Natural killer cell (primary cell): ENCODE measurements around the gene LTBP3. TPM values are rescaled to one million over a fixed set of nuclear protein-coding genes. Genes with fewer than 3 reads are reported as not detected.
A peak's percentile ranks its signal among the peaks of the same experiment; 100 is the strongest.

Source experiments
- ATAC-seq, 3 donors: fragments of 150-1000 bp in 2 of 3; fragments of 200-7000 bp in 1 of 3; cut with Tn5 transposase; 1 replicate in 1 of 3; 2 replicates in 2 of 3; pipeline ENCODE4 v1.10.0; 2021; ENCODE audit warnings: mild to moderate bottlenecking in 2 of 3, moderate library complexity in 2 of 3
- DNase-seq, 2 donors: peaks; one replicate each; pipeline versions ENCODE4 v3.0.0 to v3.0.0-alpha.2; 2013 to 2021; ENCODE audit warnings: mixed read lengths in 1 of 2
- H3K27ac ChIP-seq: one replicate; pipeline ENCODE4 v1.5.1; 2013; ENCODE audit warnings: mild to moderate bottlenecking, low read length
- H3K27me3 ChIP-seq: one replicate; pipeline ENCODE4 v1.6.1; 2013; ENCODE audit warnings: low read length; ENCODE audit not compliant: control insufficient read depth, insufficient read depth
- H3K36me3 ChIP-seq: one replicate; pipeline ENCODE4 v1.6.1; 2013; ENCODE audit warnings: low read length; ENCODE audit not compliant: control insufficient read depth, insufficient read depth
- H3K4me1 ChIP-seq: one replicate; pipeline ENCODE4 v1.6.1; 2013; ENCODE audit warnings: low read length; ENCODE audit not compliant: control insufficient read depth, insufficient read depth
- H3K4me3 ChIP-seq: one replicate; pipeline ENCODE4 v1.5.1; 2013; ENCODE audit warnings: low read length
- H3K9me3 ChIP-seq: one replicate; pipeline ENCODE4 v1.6.1; 2013; ENCODE audit warnings: low read length; ENCODE audit not compliant: control insufficient read depth, insufficient read depth
- H3K27ac Mint-ChIP-seq, 2 donors: one replicate each; pipeline ENCODE4 v1.8.0; 2022; ENCODE audit warnings: mild to moderate bottlenecking in 2 of 2, mixed read lengths in 2 of 2, moderate library complexity in 1 of 2
- H3K27me3 Mint-ChIP-seq, 2 donors: one replicate each; pipeline ENCODE4 v1.8.0; 2022; ENCODE audit warnings: low read depth in 2 of 2, mixed read lengths in 2 of 2
- H3K36me3 Mint-ChIP-seq: one replicate; pipeline ENCODE4 v1.8.0; 2022; ENCODE audit warnings: mixed read lengths
- H3K4me1 Mint-ChIP-seq, 2 donors: one replicate each; pipeline ENCODE4 v1.8.0; 2022; ENCODE audit warnings: mixed read lengths in 2 of 2
- H3K4me3 Mint-ChIP-seq: one replicate; pipeline ENCODE4 v1.8.0; 2022; ENCODE audit warnings: mild to moderate bottlenecking, moderate library complexity, mixed read lengths
- H3K9me3 Mint-ChIP-seq, 2 donors: one replicate each; pipeline ENCODE4 v1.8.0; 2022; ENCODE audit warnings: mixed read lengths in 2 of 2
- WGBS: methylation state at CpG from one replicate; pipeline ENCODE4 v1.1.7; 2013; ENCODE audit warnings: missing lambda C conversion rate; ENCODE audit not compliant: insufficient coverage; 5-methylcytosine and 5-hydroxymethylcytosine counted together
- intact Hi-C: fragments of 100-400 bp; cut with micrococcal nuclease; formaldehyde crosslinking; loops from one replicate; pipeline ENCODE4 v1.14.2; 2022
- total RNA-seq, 4 donors: library from RNA; stranded (reverse); fragments of 120-200 nt in 1 of 4; gene quantifications; one replicate each; pipeline versions ENCODE4 v1.2.3 to v1.2.4, GENCODE V29; 2013 to 2022
- TF ChIP-seq, protein P1 (sequence below): fragments of 200-600 bp; IDR thresholded peaks from one replicate; pipeline ENCODE4 v1.8.0; 2022; ENCODE audit warnings: antibody characterized with exemption

LTBP3 gene
- total RNA-seq, 3 donors from 2014 or later (not counting 1 experiment from before 2014, with no cell fraction given), result 121 to 155 (median 140) TPM

DNA sequence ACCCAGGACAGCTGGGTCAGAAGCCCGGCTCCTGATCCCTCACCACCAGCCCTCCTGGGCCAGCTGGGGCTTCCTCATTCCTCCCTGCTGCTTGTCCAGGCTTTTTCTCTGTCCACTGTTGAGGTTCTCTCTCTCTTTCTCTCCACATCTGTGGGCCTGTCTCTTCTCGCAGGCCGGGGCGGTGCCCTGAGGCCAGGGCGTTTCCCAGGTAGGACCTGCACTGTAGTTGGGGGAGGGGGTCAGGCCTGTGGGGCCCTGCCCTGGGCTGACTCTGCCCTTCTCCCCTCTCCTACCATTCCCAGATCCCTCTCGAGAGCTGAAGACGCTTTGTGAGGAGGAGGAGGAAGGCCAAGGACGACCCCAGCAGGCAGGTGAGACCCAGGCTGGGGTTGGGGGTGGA is 22.6 kb upstream of the LTBP3 start:
- Histone ChIP-seq H3K27me3 (no peaks in the 10 kb centered on the region), H3K4me3 (no peak overlapping the region), H3K27ac (no peak overlapping the region), H3K36me3 (peaks cover 48% of the 10 kb centered on the region), H3K9me3 (no peaks in the 10 kb centered on the region), H3K4me1 (peaks cover 30% of the 10 kb centered on the region)
- TF ChIP-seq, protein P1, sequence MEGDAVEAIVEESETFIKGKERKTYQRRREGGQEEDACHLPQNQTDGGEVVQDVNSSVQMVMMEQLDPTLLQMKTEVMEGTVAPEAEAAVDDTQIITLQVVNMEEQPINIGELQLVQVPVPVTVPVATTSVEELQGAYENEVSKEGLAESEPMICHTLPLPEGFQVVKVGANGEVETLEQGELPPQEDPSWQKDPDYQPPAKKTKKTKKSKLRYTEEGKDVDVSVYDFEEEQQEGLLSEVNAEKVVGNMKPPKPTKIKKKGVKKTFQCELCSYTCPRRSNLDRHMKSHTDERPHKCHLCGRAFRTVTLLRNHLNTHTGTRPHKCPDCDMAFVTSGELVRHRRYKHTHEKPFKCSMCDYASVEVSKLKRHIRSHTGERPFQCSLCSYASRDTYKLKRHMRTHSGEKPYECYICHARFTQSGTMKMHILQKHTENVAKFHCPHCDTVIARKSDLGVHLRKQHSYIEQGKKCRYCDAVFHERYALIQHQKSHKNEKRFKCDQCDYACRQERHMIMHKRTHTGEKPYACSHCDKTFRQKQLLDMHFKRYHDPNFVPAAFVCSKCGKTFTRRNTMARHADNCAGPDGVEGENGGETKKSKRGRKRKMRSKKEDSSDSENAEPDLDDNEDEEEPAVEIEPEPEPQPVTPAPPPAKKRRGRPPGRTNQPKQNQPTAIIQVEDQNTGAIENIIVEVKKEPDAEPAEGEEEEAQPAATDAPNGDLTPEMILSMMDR, result no peak
- DNase-seq (no peak), ATAC-seq (no peak)
- Mint-ChIP-seq H3K27me3 (no peaks in the 10 kb centered on the region), H3K4me3 (no peak overlapping the region), H3K36me3 (no peaks in the 10 kb centered on the region), H3K27ac (peak overlapping the region in 1 of 2 donors; percentile 30), H3K4me1 (peaks cover 24 to 57% of the 10 kb centered on the region in 2 donors), H3K9me3 (no peaks in the 10 kb centered on the region)
- intact Hi-C loops, result loop anchor here (10.0 kb wide), 1 partner anchor 216 kb away; no protein-coding TSS in a partner anchor
- 89% methylated on average over 3 of the region's 8 CpGs for WGBS

DNA sequence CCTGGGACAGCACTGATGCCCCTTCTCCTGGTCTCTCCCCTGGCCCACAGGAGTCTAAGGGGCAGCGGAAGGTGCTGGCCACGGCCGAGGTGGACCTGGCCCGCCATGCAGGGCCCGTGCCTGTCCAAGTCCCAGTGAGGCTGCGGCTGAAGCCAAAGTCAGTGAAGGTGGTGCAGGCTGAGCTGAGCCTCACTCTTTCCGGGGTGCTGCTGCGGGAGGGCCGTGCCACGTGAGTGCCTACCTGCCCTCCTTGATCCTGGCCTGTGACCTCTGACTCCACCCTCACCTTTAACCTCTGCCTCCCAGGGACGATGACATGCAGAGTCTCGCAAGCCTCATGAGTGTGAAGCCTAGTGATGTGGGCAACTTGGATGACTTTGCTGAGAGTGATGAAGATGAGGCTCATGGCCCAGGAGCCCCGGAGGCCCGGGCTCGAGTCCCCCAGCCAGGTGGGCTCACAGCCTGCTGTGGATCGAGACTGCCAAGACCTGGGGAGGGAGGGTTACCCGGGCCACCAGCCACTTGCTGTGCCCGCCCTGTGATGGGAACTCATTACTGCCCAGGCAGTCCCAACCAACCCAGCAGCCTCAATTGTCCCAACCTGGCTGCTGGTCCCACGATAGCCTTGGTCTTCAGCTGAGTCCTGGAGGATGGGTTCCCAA is 22.0 kb upstream of the LTBP3 start:
- ATAC-seq (no peak), DNase-seq (no peak)
- H3K4me1 ChIP-seq, result peaks cover 35% of the 10 kb centered on the region
- Mint-ChIP-seq H3K36me3 (no peaks in the 10 kb centered on the region), H3K9me3 (no peaks in the 10 kb centered on the region), H3K27me3 (no peaks in the 10 kb centered on the region), H3K4me3 (no peak overlapping the region), H3K27ac (peak overlapping the region; percentile 14 to 30), H3K4me1 (peaks cover 30 to 62% of the 10 kb centered on the region in 2 donors)
- TF ChIP-seq, protein P1, result no peak
- H3K36me3 ChIP-seq, result peaks cover 43% of the 10 kb centered on the region
- H3K9me3 ChIP-seq, result no peaks in the 10 kb centered on the region
- 94% methylated on average over 19 of the region's 19 CpGs for WGBS
- no peak overlapping the region for H3K27ac ChIP-seq
- no peak overlapping the region for H3K4me3 ChIP-seq
- no peaks in the 10 kb centered on the region for H3K27me3 ChIP-seq
- intact Hi-C loops, result loop anchor here (10.0 kb wide), 1 partner anchor 215 kb away; no protein-coding TSS in a partner anchor

DNA sequence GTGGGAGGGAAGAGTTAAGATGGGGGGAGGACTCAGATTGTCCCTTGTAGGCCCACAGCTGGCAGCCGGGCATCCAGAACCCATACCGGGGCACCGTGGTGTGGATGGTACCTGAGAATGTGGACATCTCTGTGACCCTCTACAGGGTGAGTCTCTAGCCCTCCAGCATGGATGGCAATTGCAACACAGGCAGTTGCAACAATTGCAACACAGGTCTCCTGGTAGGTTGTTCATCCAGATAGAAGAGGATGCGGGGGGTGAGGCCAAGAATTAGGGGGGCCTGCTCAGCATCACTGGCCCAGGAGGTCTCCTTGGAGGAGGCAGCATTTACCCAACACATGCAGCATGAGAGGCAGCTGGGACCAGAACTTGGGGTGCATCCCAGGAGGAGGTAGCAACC is 21.1 kb upstream of the LTBP3 start:
- Histone ChIP-seq H3K36me3 (peaks cover 40% of the 10 kb centered on the region), H3K4me3 (no peak overlapping the region), H3K9me3 (no peaks in the 10 kb centered on the region), H3K4me1 (peaks cover 41% of the 10 kb centered on the region), H3K27ac (no peak overlapping the region), H3K27me3 (no peaks in the 10 kb centered on the region)
- Mint-ChIP-seq H3K27ac (peak overlapping the region in 1 of 2 donors; percentile 71), H3K4me1 (peaks cover 35 to 68% of the 10 kb centered on the region in 2 donors), H3K4me3 (peak overlapping the region; percentile 45), H3K9me3 (no peaks in the 10 kb centered on the region), H3K27me3 (no peaks in the 10 kb centered on the region), H3K36me3 (no peaks in the 10 kb centered on the region)
- intact Hi-C loops, result no loop called here
- 96% methylated on average over 4 of the region's 4 CpGs for WGBS
- ATAC-seq (no peak), DNase-seq (no peak)
- TF ChIP-seq, protein P1, result no peak

DNA sequence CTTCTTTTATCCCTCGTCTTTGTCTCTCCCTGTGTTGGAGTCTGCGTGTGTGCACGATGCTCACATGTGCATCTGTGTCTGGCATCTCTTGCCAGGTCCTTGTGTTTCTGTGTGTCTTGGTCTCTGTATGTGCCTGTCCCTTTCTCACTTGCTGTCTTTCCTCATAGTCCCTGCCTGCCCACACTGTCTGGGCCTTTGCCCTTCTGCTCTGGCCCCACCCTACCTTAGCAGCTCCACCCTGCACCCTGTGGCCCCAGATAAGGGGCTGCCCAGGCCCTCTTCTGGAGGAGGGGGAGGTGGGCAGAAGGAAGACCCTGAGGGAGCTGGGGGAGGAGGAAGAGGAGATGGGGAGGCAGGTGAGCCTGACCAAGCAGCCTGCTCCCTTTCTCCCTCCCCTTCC is 20.5 kb upstream of the LTBP3 start:
- no peaks in the 10 kb centered on the region for H3K27me3 ChIP-seq
- H3K36me3 ChIP-seq, result peaks cover 36% of the 10 kb centered on the region
- Mint-ChIP-seq H3K36me3 (no peaks in the 10 kb centered on the region), H3K27me3 (no peaks in the 10 kb centered on the region), H3K4me1 (peaks cover 40 to 69% of the 10 kb centered on the region in 2 donors), H3K27ac (peak overlapping the region; percentile 71 to 75), H3K4me3 (peak overlapping the region; percentile 49), H3K9me3 (no peaks in the 10 kb centered on the region)
- no peak for DNase-seq
- no peaks in the 10 kb centered on the region for H3K9me3 ChIP-seq
- H3K4me1 ChIP-seq, result peaks cover 39% of the 10 kb centered on the region
- no peak overlapping the region for H3K27ac ChIP-seq
- no peak for ATAC-seq
- TF ChIP-seq, protein P1, result no peak
- WGBS, result 95% methylated on average over 3 of the region's 3 CpGs
- intact Hi-C loops, result no loop called here
- H3K4me3 ChIP-seq, result no peak overlapping the region
